Gastroesophageal sphincter (tissue), 3 donors: ENCODE results near the gene SERPING1.

Experiments
- CTCF ChIP-seq, 4 experiments: fragments of 200-600 bp in 2 of 4; fragments of 450-650 bp in 2 of 4; sonication (generic) in 1 of 4; IDR thresholded peaks; one replicate each; pipeline ENCODE4 v1.5.1; 2017 to 2019; ENCODE audit warnings: antibody characterized with exemption in 4 of 4, mild to moderate bottlenecking in 2 of 4, moderate library complexity in 2 of 4
- POLR2A ChIP-seq, 2 donors: fragments of 450-650 bp; IDR thresholded peaks; one replicate each; pipeline ENCODE4 v1.6.1; 2017; ENCODE audit warnings: antibody characterized with exemption in 2 of 2, mild to moderate bottlenecking in 2 of 2, moderate library complexity in 1 of 2

GRCh38 chr11:57639321-57640067 is 42.0 kb downstream of the SERPING1 start:
- TF ChIP-seq CTCF (IDR thresholded peaks at IDR 0.05) (no peak), POLR2A (IDR thresholded peaks at IDR 0.05) (no peak)
